Sigmoid colon (tissue), 7 donors: Measurements from ENCODE around the gene HOXA6. TPM values are rescaled to one million over a fixed set of nuclear protein-coding genes. Genes with fewer than 3 reads are reported as not detected.

Experiments
- DNase-seq: peaks from one replicate; pipeline ENCODE4 v3.0.0-alpha.2; 2019
- H3K27ac ChIP-seq, 4 donors: fragments of 200-600 bp; sonication (generic); one replicate each; pipeline ENCODE4 v1.5.1; 2016 to 2019; ENCODE audit warnings: mild to moderate bottlenecking in 1 of 4
- H3K27me3 ChIP-seq, 3 donors: fragments of 200-600 bp; sonication (generic); one replicate each; pipeline ENCODE4 v1.5.1; 2019; ENCODE audit warnings: mild to moderate bottlenecking in 1 of 3
- H3K36me3 ChIP-seq, 4 donors: fragments of 200-600 bp; sonication (generic); one replicate each; pipeline ENCODE4 v1.5.1; 2016 to 2019
- H3K4me1 ChIP-seq, 4 donors: fragments of 200-600 bp; sonication (generic); one replicate each; pipeline ENCODE4 v1.5.1; 2017 to 2019
- H3K4me3 ChIP-seq, 4 donors: fragments of 200-600 bp; sonication (generic); one replicate each; pipeline ENCODE4 v1.5.1; 2017 to 2019; ENCODE audit warnings: mild to moderate bottlenecking in 2 of 4, moderate library complexity in 1 of 4
- H3K9me3 ChIP-seq, 4 donors: fragments of 200-600 bp in 3 of 4; sonication (generic) in 3 of 4; one replicate each; pipeline versions ENCODE4 v1.5.1 to v1.6.1; 2013 to 2019
- CTCF ChIP-seq, 4 experiments: fragments of 450-650 bp in 3 of 4; fragments of 200-600 bp in 1 of 4; IDR thresholded peaks; one replicate each; pipeline ENCODE4 v1.5.1; 2016 to 2019; ENCODE audit warnings: antibody characterized with exemption in 4 of 4, mild to moderate bottlenecking in 3 of 4, moderate library complexity in 2 of 4
- EP300 ChIP-seq, 4 donors: sonication (generic); formaldehyde crosslinking; IDR thresholded peaks; one replicate each; pipeline ENCODE4 v1.6.1; 2017; ENCODE audit warnings: antibody characterized with exemption in 4 of 4
- POLR2A ChIP-seq, 2 donors: fragments of 450-650 bp; IDR thresholded peaks; one replicate each; pipeline ENCODE4 v1.6.1; 2016; ENCODE audit warnings: antibody characterized with exemption in 2 of 2, mild to moderate bottlenecking in 2 of 2, moderate library complexity in 2 of 2
- POLR2AphosphoS5 ChIP-seq, 4 donors: sonication (generic); formaldehyde crosslinking; IDR thresholded peaks; one replicate each; pipeline ENCODE4 v1.6.1; 2017; ENCODE audit warnings: antibody characterized with exemption in 4 of 4
- WGBS, 2 donors: extraction: QIAGEN DNeasy Blood & Tissue Kit; methylation state at CpG; one replicate each; pipeline ENCODE4 v1.1.7; 2013; 5-methylcytosine and 5-hydroxymethylcytosine counted together
- intact Hi-C: fragments of 100-400 bp; cut with DNase I; formaldehyde crosslinking; loops from one replicate; pipeline ENCODE4 v1.15.1; 2023
- polyA plus RNA-seq, 3 donors: library from polyadenylated mRNA; stranded (reverse); fragments of 200-250 nt; gene quantifications; one replicate each; pipeline ENCODE4 v1.2.3, GENCODE V29; 2013
- total RNA-seq, 4 donors: library from RNA; depleted of rRNA; stranded (reverse); fragments of >200 nt; gene quantifications; one replicate each; pipeline ENCODE4 v1.1.0, GENCODE V29; 2016
- donor health status: healthy with polysubstance abuse.
- donor health status: Bipolar disorder and iron deficiency.
- donor health status: healthy.

The HOXA6 gene
- total and polyA plus RNA-seq, 7 donors, result 1.6 to 10.0 (median 4.5) TPM; not detected in 1

- peak; percentile 74 for DNase-seq
- intact Hi-C loops, result loop anchor here (2.0 to 5.0 kb wide), 2 partner anchors 15 to 1293 kb away; partner anchors contain the start of gene HOXA9
- H3K4me1 ChIP-seq, result peaks cover 0 to 68% (median 51%) of the 10 kb centered on the region in 4 donors
- 7 to 18% methylated on average over 13 of the region's 13 CpGs for WGBS, 2 donors
- TF ChIP-seq POLR2A (IDR thresholded peaks at IDR 0.05), result no peak
- TF ChIP-seq POLR2AphosphoS5 (IDR thresholded peaks at IDR 0.05), result no peak
- TF ChIP-seq CTCF (IDR thresholded peaks at IDR 0.05), result no peak
- TF ChIP-seq EP300 (IDR thresholded peaks at IDR 0.05), result no peak
- H3K27me3 ChIP-seq, result no peaks in the 10 kb centered on the region
- peak overlapping the region; percentile 64 to 73 (median 68) for H3K4me3 ChIP-seq
- peak overlapping the region in 3 of 4 donors; percentile 91 to 96 (median 95) for H3K27ac ChIP-seq
- H3K36me3 ChIP-seq, result peaks cover 6 to 9% (median 7%) of the 10 kb centered on the region in 4 donors
- no peaks in the 10 kb centered on the region for H3K9me3 ChIP-seq
These were observed 2.4 kb upstream of the HOXA6 start for GRCh38 chr7:27149842-27150567.

- WGBS, 2 donors, result 8 to 17% methylated on average over 30 of the region's 30 CpGs
- Histone ChIP-seq H3K27ac (peak overlapping the region in 3 of 4 donors; percentile 91 to 96 (median 95)), H3K9me3 (no peaks in the 10 kb centered on the region), H3K4me1 (peaks cover 0 to 59% (median 46%) of the 10 kb centered on the region in 4 donors), H3K27me3 (no peaks in the 10 kb centered on the region), H3K36me3 (peaks cover 15 to 19% (median 15%) of the 10 kb centered on the region in 4 donors), H3K4me3 (peak overlapping the region; percentile 6 to 73 (median 66))
- DNase-seq, result peak; percentile 65
- intact Hi-C loops, result no loop called here
- TF ChIP-seq POLR2A (IDR thresholded peaks at IDR 0.05) (no peak), POLR2AphosphoS5 (IDR thresholded peaks at IDR 0.05) (no peak), CTCF (IDR thresholded peaks at IDR 0.05) (no peak), EP300 (IDR thresholded peaks at IDR 0.05) (no peak)
These were observed 1.4 kb upstream of the HOXA6 start for GRCh38 chr7:27148756-27149641.

- DNase-seq, result peak; percentile 75
- TF ChIP-seq EP300 (IDR thresholded peaks at IDR 0.05) (no peak), CTCF (IDR thresholded peaks at IDR 0.05) (no peak), POLR2A (IDR thresholded peaks at IDR 0.05) (peak in 1 of 2 donors; percentile 61), POLR2AphosphoS5 (IDR thresholded peaks at IDR 0.05) (peak in 2 of 4 donors; percentile 8 to 17)
- Histone ChIP-seq H3K36me3 (peaks cover 15 to 22% (median 17%) of the 10 kb centered on the region in 4 donors), H3K4me1 (peaks cover 0 to 66% (median 48%) of the 10 kb centered on the region in 4 donors), H3K27ac (peak overlapping the region in 3 of 4 donors; percentile 91 to 96 (median 95)), H3K9me3 (no peaks in the 10 kb centered on the region), H3K4me3 (peak overlapping the region; percentile 33 to 73 (median 66)), H3K27me3 (no peaks in the 10 kb centered on the region)
- WGBS, 2 donors, result 3 to 9% methylated on average over 28 of the region's 28 CpGs
- intact Hi-C loops, result no loop called here
These were observed 619 bp upstream of the HOXA6 start for GRCh38 chr7:27148031-27148755.

- intact Hi-C loops, result no loop called here
- Histone ChIP-seq H3K27me3 (no peaks in the 10 kb centered on the region), H3K4me3 (peak overlapping the region in 2 of 4 donors; percentile 64 to 67), H3K36me3 (peaks cover 15 to 27% (median 17%) of the 10 kb centered on the region in 4 donors), H3K9me3 (no peaks in the 10 kb centered on the region), H3K27ac (peak overlapping the region in 3 of 4 donors; percentile 91 to 96 (median 95)), H3K4me1 (peaks cover 0 to 61% (median 43%) of the 10 kb centered on the region in 4 donors)
- 24 to 61% methylated on average over 5 of the region's 5 CpGs for WGBS, 2 donors
- TF ChIP-seq POLR2AphosphoS5 (IDR thresholded peaks at IDR 0.05), result no peak
- no peak for TF ChIP-seq POLR2A (IDR thresholded peaks at IDR 0.05)
- TF ChIP-seq CTCF (IDR thresholded peaks at IDR 0.05), result no peak
- TF ChIP-seq EP300 (IDR thresholded peaks at IDR 0.05), result no peak
- DNase-seq, result peak; percentile 70
These were observed 929 bp downstream of the HOXA6 start for GRCh38 chr7:27146491-27147198.
